Measurements from ENCODE around the gene MED13L. TPM values are rescaled to one million over a fixed set of nuclear protein-coding genes. Genes with fewer than 3 reads are reported as not detected.

Gene MED13L
- total RNA-seq, 6 experiments from 2014 or later, result 29.0 to 52.0 (median 38.1) TPM

- Histone ChIP-seq H3K36me3 (no peaks in the 10 kb centered on the region), H3K4me1 (no peaks in the 10 kb centered on the region), H3K27me3 (no peaks in the 10 kb centered on the region), H3K4me3 (no peak overlapping the region), H3K27ac (no peak overlapping the region), H3K9me3 (no peaks in the 10 kb centered on the region)
- no peak for DNase-seq
- 27% methylated on average over 2 of the region's 2 CpGs for WGBS (ENCODE audit: insufficient coverage, low coverage, low lambda C conversion rate, missing lambda C conversion rate)
- TF ChIP-seq POLR2A (IDR thresholded peaks at IDR 0.05), result no peak
- TF ChIP-seq CTCF (IDR thresholded peaks at IDR 0.05), result no peak
- peak in 3 of 4 donors; percentile 19 to 61 (median 58) for ATAC-seq
- intact Hi-C loops (cut with DNase I), result no loop called here
Measured at GRCh38 chr12:116060764-116061163, 216.7 kb downstream of the MED13L start.

GRCh38 chr12:116059904-116060303, 217.6 kb downstream of the MED13L start:
- no peaks in the 10 kb centered on the region for H3K36me3 ChIP-seq
- no peaks in the 10 kb centered on the region for H3K4me1 ChIP-seq
- H3K27me3 ChIP-seq, result no peaks in the 10 kb centered on the region
- no peak for DNase-seq
- no peak overlapping the region for H3K27ac ChIP-seq
- H3K4me3 ChIP-seq, result no peak overlapping the region
- 74% methylated on average over 4 of the region's 4 CpGs for WGBS (ENCODE audit: insufficient coverage, low coverage, low lambda C conversion rate, missing lambda C conversion rate)
- intact Hi-C loops (cut with DNase I), result no loop called here
- no peak for ATAC-seq
- H3K9me3 ChIP-seq, result no peaks in the 10 kb centered on the region
- no peak for TF ChIP-seq CTCF (IDR thresholded peaks at IDR 0.05)
- TF ChIP-seq POLR2A (IDR thresholded peaks at IDR 0.05), result no peak

GRCh38 chr12:116058574-116058973, 218.9 kb downstream of the MED13L start:
- Histone ChIP-seq H3K27me3 (no peaks in the 10 kb centered on the region), H3K9me3 (no peaks in the 10 kb centered on the region), H3K36me3 (no peaks in the 10 kb centered on the region), H3K4me1 (peaks cover 0 to 10% (median 1%) of the 10 kb centered on the region in 4 donors), H3K27ac (no peak overlapping the region), H3K4me3 (no peak overlapping the region)
- intact Hi-C loops (cut with DNase I), result no loop called here
- 64% methylated on average over 3 of the region's 3 CpGs for WGBS (ENCODE audit: insufficient coverage, low coverage, low lambda C conversion rate, missing lambda C conversion rate)
- TF ChIP-seq CTCF (IDR thresholded peaks at IDR 0.05) (no peak), POLR2A (IDR thresholded peaks at IDR 0.05) (no peak)
- ATAC-seq (no peak), DNase-seq (no peak)

GRCh38 chr12:116057356-116057755, 220.1 kb downstream of the MED13L start:
- no peaks in the 10 kb centered on the region for H3K9me3 ChIP-seq
- H3K4me3 ChIP-seq, result no peak overlapping the region
- ATAC-seq, result no peak
- TF ChIP-seq POLR2A (IDR thresholded peaks at IDR 0.05) (no peak), CTCF (IDR thresholded peaks at IDR 0.05) (no peak)
- no peak for DNase-seq
- H3K27me3 ChIP-seq, result no peaks in the 10 kb centered on the region
- intact Hi-C loops (cut with DNase I), result no loop called here
- no peak overlapping the region for H3K27ac ChIP-seq
- WGBS (ENCODE audit: insufficient coverage, low coverage, low lambda C conversion rate, missing lambda C conversion rate), result 84% methylated on average over 3 of the region's 3 CpGs
- no peaks in the 10 kb centered on the region for H3K36me3 ChIP-seq
- peaks cover 0 to 22% (median 2%) of the 10 kb centered on the region in 4 donors for H3K4me1 ChIP-seq
